ENCODE results near the gene CDH10.

DNA sequence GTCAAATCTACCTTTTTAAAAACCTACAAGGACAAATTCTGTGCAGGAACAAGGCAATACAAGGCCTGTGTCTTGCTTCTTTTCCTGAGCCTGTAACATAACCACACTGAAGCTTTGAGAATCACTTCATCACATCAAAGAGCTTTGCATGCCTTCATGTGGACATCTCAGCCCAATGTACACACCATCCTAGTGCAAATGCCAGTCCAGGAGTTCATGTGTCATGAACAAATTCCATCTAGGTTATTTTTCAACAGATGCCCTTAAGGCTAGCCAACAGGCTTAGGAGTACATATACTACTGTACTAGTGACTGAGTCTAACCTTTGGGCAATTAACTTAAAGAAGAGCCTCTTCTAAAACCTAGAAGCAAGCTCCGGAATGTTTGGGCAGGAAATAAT is 106.4 kb downstream of the CDH10 start:
- TF ChIP-seq CREB5 (CRISPR knock-in tag; IDR thresholded peaks at IDR 0.05; ENCODE audit: low read depth) (no peak), CSDC2 (CRISPR knock-in tag; IDR thresholded peaks at IDR 0.05) (no peak)
